HL-60 (cell line): ENCODE data around the gene MYL7.

ENCODE experiments used
- DNase-seq, 2 experiments: peaks; one replicate each; pipeline ENCODE4 v3.0.0-alpha.2; 2010 to 2020; ENCODE audit warnings: low read depth in 1 of 2, low spot score in 1 of 2
- H3K27ac ChIP-seq: fragments of 250-450 bp; sonication (Bioruptor Pico); replicated peaks from 2 replicates; pipeline ENCODE4 v1.5.1; 2020; ENCODE audit warnings: mild to moderate bottlenecking, moderate library complexity
- H3K27me3 ChIP-seq: fragments of 250-450 bp; sonication (Bioruptor Pico); 2 replicates; pipeline ENCODE4 v1.5.1; 2021; ENCODE audit warnings: mild to moderate bottlenecking, moderate library complexity; ENCODE audit not compliant: insufficient read depth, poor library complexity, severe bottlenecking
- H3K4me3 ChIP-seq: replicated peaks from 2 replicates; pipeline ENCODE4 v1.5.1; 2011; ENCODE audit warnings: mild to moderate bottlenecking, control low read depth, low read length; ENCODE audit not compliant: insufficient read depth
- CTCF ChIP-seq: IDR thresholded peaks from one replicate; pipeline ENCODE4 v1.5.1; 2011; ENCODE audit warnings: low read length, control low read depth, inconsistent platforms; ENCODE audit not compliant: insufficient read depth
- GABPA ChIP-seq: IDR thresholded peaks from 2 replicates; pipeline ENCODE4 v1.6.1; 2012; ENCODE audit warnings: low read depth
- POLR2AphosphoS5 ChIP-seq: IDR thresholded peaks from 2 replicates; pipeline ENCODE4 v1.6.1; 2012; ENCODE audit warnings: low read depth
- REST ChIP-seq: IDR thresholded peaks from 2 replicates; pipeline ENCODE4 v1.6.1; 2012; ENCODE audit warnings: low read depth; ENCODE audit not compliant: insufficient replicate concordance
- SPI1 ChIP-seq: IDR thresholded peaks from 2 replicates; pipeline ENCODE4 v1.6.1; 2012; ENCODE audit warnings: low read depth, mild to moderate bottlenecking, borderline replicate concordance

The MYL7 gene

GRCh38 chr7:44097064-44097932 is 43.8 kb downstream of the MYL7 start:
- peak; percentile 92 to 95 for DNase-seq
- no peak overlapping the region for H3K4me3 ChIP-seq
- H3K27me3 ChIP-seq, result no peaks in the 10 kb centered on the region
- peak overlapping the region; percentile 78 for H3K27ac ChIP-seq
- TF ChIP-seq REST (no peak), SPI1 (peak; percentile 93), POLR2AphosphoS5 (peak; percentile 98), CTCF (no peak), GABPA (no peak)

GRCh38 chr7:44096326-44096881 is 44.7 kb downstream of the MYL7 start:
- TF ChIP-seq CTCF, result no peak
- no peak for TF ChIP-seq REST
- no peak for TF ChIP-seq POLR2AphosphoS5
- TF ChIP-seq GABPA, result no peak
- no peak for TF ChIP-seq SPI1
- Histone ChIP-seq H3K4me3 (no peak overlapping the region), H3K27ac (peak overlapping the region; percentile 78), H3K27me3 (no peaks in the 10 kb centered on the region)
- no peak for DNase-seq

GRCh38 chr7:44095781-44096180 is 45.4 kb downstream of the MYL7 start:
- TF ChIP-seq GABPA, result no peak
- no peak for TF ChIP-seq CTCF
- no peak for TF ChIP-seq POLR2AphosphoS5
- no peak for TF ChIP-seq REST
- no peak for TF ChIP-seq SPI1
- Histone ChIP-seq H3K4me3 (no peak overlapping the region), H3K27ac (no peak overlapping the region), H3K27me3 (no peaks in the 10 kb centered on the region)
- DNase-seq, result no peak
